HepG2 (cell line): Measurements from ENCODE around the gene HARS2. TPM values are rescaled to one million over a fixed set of nuclear protein-coding genes. Genes with fewer than 3 reads are reported as not detected.

Experiments
- KDM5B ChIP-seq: sonication (generic); formaldehyde crosslinking; IDR thresholded peaks from 2 replicates; pipeline ENCODE4 v1.4.0; 2020; ENCODE audit warnings: missing genetic modification reagents, mild to moderate bottlenecking, borderline replicate concordance
- KLF15 ChIP-seq: sonication (generic); formaldehyde crosslinking; IDR thresholded peaks from 2 replicates; pipeline ENCODE4 v1.8.1; 2023; ENCODE audit warnings: borderline replicate concordance, mild to moderate bottlenecking, inconsistent platforms, missing genetic modification reagents, mixed read lengths
- PLRG1 ChIP-seq: fragments of 450-650 bp; conservative IDR thresholded peaks from 2 replicates; pipeline ENCODE4 v1.6.1; 2016
- SNRNP70 ChIP-seq: fragments of 200-400 bp; formaldehyde crosslinking; IDR thresholded peaks from 2 replicates; pipeline ENCODE4 v1.6.1; 2017; ENCODE audit warnings: mild to moderate bottlenecking, low read depth, low read length, moderate library complexity
- SOX13 ChIP-seq, 3 experiments: fragments of 450-650 bp in 1 of 3; sonication (generic) in 1 of 3; formaldehyde crosslinking in 1 of 3; IDR thresholded peaks in 2 of 3; conservative IDR thresholded peaks in 1 of 3; 2 replicates each; pipeline versions ENCODE4 v1.5.0 to v1.6.1; 2016 to 2020; ENCODE audit warnings: antibody characterized with exemption in 1 of 3, mild to moderate bottlenecking in 1 of 3, missing compliant biosample characterization in 1 of 3, missing genetic modification reagents in 1 of 3, moderate library complexity in 1 of 3
- SP5 ChIP-seq: IDR thresholded peaks from 2 replicates; pipeline ENCODE4 v1.6.1; 2016; ENCODE audit warnings: low read depth, borderline replicate concordance
- THAP11 ChIP-seq: IDR thresholded peaks from 2 replicates; pipeline ENCODE4 v1.6.1; 2016; ENCODE audit warnings: missing biosample characterization, missing genetic modification reagents
- WIZ ChIP-seq: sonication (generic); formaldehyde crosslinking; IDR thresholded peaks from 2 replicates; pipeline ENCODE4 v1.5.1; 2020; ENCODE audit warnings: mild to moderate bottlenecking, missing genetic modification reagents
- YEATS2 ChIP-seq: sonication (generic); formaldehyde crosslinking; IDR thresholded peaks from 2 replicates; pipeline ENCODE4 v1.4.0; 2020; ENCODE audit warnings: missing genetic modification reagents, borderline replicate concordance
- ZNF546 ChIP-seq: sonication (generic); formaldehyde crosslinking; conservative IDR thresholded peaks from 2 replicates; pipeline ENCODE4 v1.8.1; 2023; ENCODE audit warnings: mild to moderate bottlenecking, missing genetic modification reagents
- ZNF563 ChIP-seq: sonication (generic); formaldehyde crosslinking; IDR thresholded peaks from 2 replicates; pipeline ENCODE4 v1.8.0; 2022; ENCODE audit warnings: mild to moderate bottlenecking, moderate library complexity, missing genetic modification reagents
- polyA plus RNA-seq, 8 experiments: library from polyadenylated mRNA; depleted of rRNA in 3 of 8; stranded (reverse) in 7 of 8; unstranded in 1 of 8; fragments of >200 nt; fragmentation: Illumina TruSeq in 4 of 8; extraction: Trizol in 4 of 8; gene quantifications; 2 replicates each; pipeline versions ENCODE4 v1.2.1 to v1.2.3, GENCODE V29; 2011 to 2016; ENCODE audit warnings: low read depth in 4 of 8, missing spikeins in 1 of 8, mixed read lengths in 1 of 8; ENCODE audit not compliant: insufficient read depth in 1 of 8
- total RNA-seq, 5 experiments: library from RNA; depleted of rRNA; stranded (reverse); fragments of >200 nt; fragmentation: Illumina TruSeq; extraction: Trizol; gene quantifications; 2 replicates each; pipeline ENCODE4 v1.2.3, GENCODE V29; 2016; ENCODE audit warnings: low read depth in 1 of 5
- TF ChIP-seq, protein P1 (sequence below): sonication (generic); formaldehyde crosslinking; IDR thresholded peaks from 2 replicates; pipeline ENCODE4 v1.5.0; 2020; ENCODE audit warnings: missing genetic modification reagents
- TF ChIP-seq, protein P2 (sequence below): sonication (generic); formaldehyde crosslinking; IDR thresholded peaks from 2 replicates; pipeline ENCODE4 v1.9.0; 2021; ENCODE audit warnings: missing genetic modification reagents, mild to moderate bottlenecking, borderline replicate concordance
- TF ChIP-seq, protein P3 (sequence below): sonication (generic); formaldehyde crosslinking; IDR thresholded peaks from 2 replicates; pipeline ENCODE4 v1.4.0; 2020; ENCODE audit warnings: mild to moderate bottlenecking, missing genetic modification reagents
- TF ChIP-seq, protein P4 (sequence below): sonication (generic); formaldehyde crosslinking; IDR thresholded peaks from 2 replicates; pipeline ENCODE4 v1.4.0; 2020; ENCODE audit warnings: low read depth, mild to moderate bottlenecking, missing genetic modification reagents
- TF ChIP-seq, protein P5 (sequence below): sonication (generic); formaldehyde crosslinking; IDR thresholded peaks from 2 replicates; pipeline ENCODE4 v1.5.0; 2020; ENCODE audit warnings: mild to moderate bottlenecking, missing genetic modification reagents

HARS2 gene
- total and polyA plus RNA-seq, 2 of the 13 experiments (the other 11 are each of a cell fraction or from before 2014, with no cell fraction given), result 17.9 to 25.8 TPM

DNA sequence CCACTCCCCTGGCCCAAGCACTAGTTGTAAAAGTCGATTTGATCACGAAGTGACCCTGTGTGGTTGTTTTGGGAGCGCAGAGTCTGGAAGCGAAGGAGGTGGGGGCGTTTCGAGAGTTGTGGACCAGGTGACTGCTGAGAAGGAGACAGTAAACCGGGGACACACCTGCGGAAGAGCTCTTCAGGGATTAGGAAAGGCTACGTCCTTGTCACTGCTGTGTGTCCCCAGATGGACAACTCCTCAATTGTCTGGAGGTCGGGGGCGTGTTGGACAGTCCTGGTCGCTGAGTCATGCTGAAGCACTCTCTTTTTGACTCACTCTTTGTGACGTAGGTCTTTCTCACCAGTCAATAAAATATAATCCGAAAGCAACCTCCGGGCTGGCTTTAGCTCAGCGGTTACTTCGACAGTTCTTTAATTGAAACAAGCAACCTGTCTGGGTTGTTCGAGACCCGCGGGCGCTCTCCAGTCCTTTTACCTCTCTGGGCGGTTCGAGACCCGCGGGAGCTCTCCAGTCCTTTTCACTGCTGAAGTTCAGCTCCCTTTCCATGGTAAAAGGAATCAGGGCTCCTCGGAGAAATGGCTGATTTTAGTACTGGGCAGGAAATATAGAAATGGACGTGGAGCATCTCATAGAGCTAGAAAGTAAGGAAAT is 19.8 kb downstream of the HARS2 start (continued):
- TF ChIP-seq, protein P1, sequence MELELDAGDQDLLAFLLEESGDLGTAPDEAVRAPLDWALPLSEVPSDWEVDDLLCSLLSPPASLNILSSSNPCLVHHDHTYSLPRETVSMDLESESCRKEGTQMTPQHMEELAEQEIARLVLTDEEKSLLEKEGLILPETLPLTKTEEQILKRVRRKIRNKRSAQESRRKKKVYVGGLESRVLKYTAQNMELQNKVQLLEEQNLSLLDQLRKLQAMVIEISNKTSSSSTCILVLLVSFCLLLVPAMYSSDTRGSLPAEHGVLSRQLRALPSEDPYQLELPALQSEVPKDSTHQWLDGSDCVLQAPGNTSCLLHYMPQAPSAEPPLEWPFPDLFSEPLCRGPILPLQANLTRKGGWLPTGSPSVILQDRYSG, result no peak
- TF ChIP-seq ZNF563 (CRISPR knock-in tag) (no peak), SP5 (CRISPR knock-in tag) (peak; percentile 33; the same call in 1 of the 2 replicates), PLRG1 (no peak), SNRNP70 (no peak), KDM5B (CRISPR knock-in tag) (no peak), ZNF546 (CRISPR knock-in tag) (no peak), THAP11 (peak; percentile 72), WIZ (peak; percentile 21; the same call in 1 of the 2 replicates), YEATS2 (CRISPR knock-in tag) (peak; percentile 72; the same call in 1 of the 2 replicates), SOX13 (IDR thresholded peaks at IDR 0.05) (no peak), SOX13 (CRISPR knock-in tag; conservative IDR thresholded peaks at IDR 0.05 in 1 of 2, IDR thresholded peaks at IDR 0.05 in 1 of 2) (peak in 1 of 2 experiments; percentile 74; a peak in 2 of 4 replicates), KLF15 (CRISPR knock-in tag) (no peak)
- TF ChIP-seq, protein P2, sequence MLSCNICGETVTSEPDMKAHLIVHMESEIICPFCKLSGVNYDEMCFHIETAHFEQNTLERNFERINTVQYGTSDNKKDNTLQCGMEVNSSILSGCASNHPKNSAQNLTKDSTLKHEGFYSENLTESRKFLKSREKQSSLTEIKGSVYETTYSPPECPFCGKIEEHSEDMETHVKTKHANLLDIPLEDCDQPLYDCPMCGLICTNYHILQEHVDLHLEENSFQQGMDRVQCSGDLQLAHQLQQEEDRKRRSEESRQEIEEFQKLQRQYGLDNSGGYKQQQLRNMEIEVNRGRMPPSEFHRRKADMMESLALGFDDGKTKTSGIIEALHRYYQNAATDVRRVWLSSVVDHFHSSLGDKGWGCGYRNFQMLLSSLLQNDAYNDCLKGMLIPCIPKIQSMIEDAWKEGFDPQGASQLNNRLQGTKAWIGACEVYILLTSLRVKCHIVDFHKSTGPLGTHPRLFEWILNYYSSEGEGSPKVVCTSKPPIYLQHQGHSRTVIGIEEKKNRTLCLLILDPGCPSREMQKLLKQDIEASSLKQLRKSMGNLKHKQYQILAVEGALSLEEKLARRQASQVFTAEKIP (CRISPR knock-in tag), result no peak
- TF ChIP-seq, protein P3, sequence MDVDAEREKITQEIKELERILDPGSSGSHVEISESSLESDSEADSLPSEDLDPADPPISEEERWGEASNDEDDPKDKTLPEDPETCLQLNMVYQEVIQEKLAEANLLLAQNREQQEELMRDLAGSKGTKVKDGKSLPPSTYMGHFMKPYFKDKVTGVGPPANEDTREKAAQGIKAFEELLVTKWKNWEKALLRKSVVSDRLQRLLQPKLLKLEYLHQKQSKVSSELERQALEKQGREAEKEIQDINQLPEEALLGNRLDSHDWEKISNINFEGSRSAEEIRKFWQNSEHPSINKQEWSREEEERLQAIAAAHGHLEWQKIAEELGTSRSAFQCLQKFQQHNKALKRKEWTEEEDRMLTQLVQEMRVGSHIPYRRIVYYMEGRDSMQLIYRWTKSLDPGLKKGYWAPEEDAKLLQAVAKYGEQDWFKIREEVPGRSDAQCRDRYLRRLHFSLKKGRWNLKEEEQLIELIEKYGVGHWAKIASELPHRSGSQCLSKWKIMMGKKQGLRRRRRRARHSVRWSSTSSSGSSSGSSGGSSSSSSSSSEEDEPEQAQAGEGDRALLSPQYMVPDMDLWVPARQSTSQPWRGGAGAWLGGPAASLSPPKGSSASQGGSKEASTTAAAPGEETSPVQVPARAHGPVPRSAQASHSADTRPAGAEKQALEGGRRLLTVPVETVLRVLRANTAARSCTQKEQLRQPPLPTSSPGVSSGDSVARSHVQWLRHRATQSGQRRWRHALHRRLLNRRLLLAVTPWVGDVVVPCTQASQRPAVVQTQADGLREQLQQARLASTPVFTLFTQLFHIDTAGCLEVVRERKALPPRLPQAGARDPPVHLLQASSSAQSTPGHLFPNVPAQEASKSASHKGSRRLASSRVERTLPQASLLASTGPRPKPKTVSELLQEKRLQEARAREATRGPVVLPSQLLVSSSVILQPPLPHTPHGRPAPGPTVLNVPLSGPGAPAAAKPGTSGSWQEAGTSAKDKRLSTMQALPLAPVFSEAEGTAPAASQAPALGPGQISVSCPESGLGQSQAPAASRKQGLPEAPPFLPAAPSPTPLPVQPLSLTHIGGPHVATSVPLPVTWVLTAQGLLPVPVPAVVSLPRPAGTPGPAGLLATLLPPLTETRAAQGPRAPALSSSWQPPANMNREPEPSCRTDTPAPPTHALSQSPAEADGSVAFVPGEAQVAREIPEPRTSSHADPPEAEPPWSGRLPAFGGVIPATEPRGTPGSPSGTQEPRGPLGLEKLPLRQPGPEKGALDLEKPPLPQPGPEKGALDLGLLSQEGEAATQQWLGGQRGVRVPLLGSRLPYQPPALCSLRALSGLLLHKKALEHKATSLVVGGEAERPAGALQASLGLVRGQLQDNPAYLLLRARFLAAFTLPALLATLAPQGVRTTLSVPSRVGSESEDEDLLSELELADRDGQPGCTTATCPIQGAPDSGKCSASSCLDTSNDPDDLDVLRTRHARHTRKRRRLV (CRISPR knock-in tag), result no peak
- TF ChIP-seq, protein P4, sequence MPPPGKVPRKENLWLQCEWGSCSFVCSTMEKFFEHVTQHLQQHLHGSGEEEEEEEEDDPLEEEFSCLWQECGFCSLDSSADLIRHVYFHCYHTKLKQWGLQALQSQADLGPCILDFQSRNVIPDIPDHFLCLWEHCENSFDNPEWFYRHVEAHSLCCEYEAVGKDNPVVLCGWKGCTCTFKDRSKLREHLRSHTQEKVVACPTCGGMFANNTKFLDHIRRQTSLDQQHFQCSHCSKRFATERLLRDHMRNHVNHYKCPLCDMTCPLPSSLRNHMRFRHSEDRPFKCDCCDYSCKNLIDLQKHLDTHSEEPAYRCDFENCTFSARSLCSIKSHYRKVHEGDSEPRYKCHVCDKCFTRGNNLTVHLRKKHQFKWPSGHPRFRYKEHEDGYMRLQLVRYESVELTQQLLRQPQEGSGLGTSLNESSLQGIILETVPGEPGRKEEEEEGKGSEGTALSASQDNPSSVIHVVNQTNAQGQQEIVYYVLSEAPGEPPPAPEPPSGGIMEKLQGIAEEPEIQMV (CRISPR knock-in tag), result peak; percentile 11; the same call in 1 of the 2 replicates
- TF ChIP-seq, protein P5, sequence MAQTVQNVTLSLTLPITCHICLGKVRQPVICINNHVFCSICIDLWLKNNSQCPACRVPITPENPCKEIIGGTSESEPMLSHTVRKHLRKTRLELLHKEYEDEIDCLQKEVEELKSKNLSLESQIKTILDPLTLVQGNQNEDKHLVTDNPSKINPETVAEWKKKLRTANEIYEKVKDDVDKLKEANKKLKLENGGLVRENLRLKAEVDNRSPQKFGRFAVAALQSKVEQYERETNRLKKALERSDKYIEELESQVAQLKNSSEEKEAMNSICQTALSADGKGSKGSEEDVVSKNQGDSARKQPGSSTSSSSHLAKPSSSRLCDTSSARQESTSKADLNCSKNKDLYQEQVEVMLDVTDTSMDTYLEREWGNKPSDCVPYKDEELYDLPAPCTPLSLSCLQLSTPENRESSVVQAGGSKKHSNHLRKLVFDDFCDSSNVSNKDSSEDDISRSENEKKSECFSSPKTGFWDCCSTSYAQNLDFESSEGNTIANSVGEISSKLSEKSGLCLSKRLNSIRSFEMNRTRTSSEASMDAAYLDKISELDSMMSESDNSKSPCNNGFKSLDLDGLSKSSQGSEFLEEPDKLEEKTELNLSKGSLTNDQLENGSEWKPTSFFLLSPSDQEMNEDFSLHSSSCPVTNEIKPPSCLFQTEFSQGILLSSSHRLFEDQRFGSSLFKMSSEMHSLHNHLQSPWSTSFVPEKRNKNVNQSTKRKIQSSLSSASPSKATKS (CRISPR knock-in tag), result no peak
